ENCODE data around the gene PTPRA. TPM values are rescaled to one million over a fixed set of nuclear protein-coding genes. Genes with fewer than 3 reads are reported as not detected.

The PTPRA gene
- total and polyA plus RNA-seq, 2 of the 13 experiments (the other 11 are each of a cell fraction or from before 2014, with no cell fraction given) = 47.2 to 127 TPM

DNA sequence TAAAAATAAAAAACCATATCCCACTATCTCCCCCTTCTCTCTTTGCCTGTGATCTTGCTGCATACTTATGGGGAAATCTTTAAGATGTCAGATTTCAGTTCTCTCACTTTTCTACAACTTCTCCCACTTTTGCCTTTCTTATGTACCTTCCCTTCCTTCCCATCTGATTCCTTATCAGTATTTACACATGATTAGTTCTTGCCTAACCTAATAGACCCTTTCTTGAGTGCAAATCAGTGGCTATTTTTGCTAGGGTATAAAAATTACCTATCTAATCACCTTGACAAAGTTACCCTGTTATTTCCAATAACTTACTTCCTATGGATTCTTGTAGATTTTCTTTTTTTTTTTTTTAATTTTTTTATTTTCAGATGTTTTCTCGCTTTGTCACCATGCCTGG, 75.7 kb downstream of the PTPRA start:
- WGBS (ENCODE audit: low lambda C conversion rate) = 98% methylated on average over 1 of the region's 1 CpG
- FAIRE-seq = no peak
- ChIA-PET CTCF (ENCODE audit: low intra/inter-chr PET ratio, low total read pairs) (no interaction called here), POLR2A (no interaction called here)
- no peak for ATAC-seq
- no peak overlapping the region for H3K4me2 ChIP-seq (ENCODE audit: low read depth, low read length)
- no peaks in the 10 kb centered on the region for H3K27me3 ChIP-seq (ENCODE audit: control insufficient read depth in 1 of 2, insufficient read depth in 2 of 2, low read length in 2 of 2)
- DNase-seq (ENCODE audit: low spot score) = no peak
- H3K36me3 ChIP-seq (replicated peaks in 1 of 2; ENCODE audit: control insufficient read depth in 1 of 2, insufficient read depth in 2 of 2, low read length in 2 of 2) = peaks cover 4 to 12% of the 10 kb centered on the region in 2 experiments; a peak in 3 of 5 replicates
- TF ChIP-seq ZFP36L1 (CRISPR knock-in tag; IDR thresholded peaks at IDR 0.05) = no peak
- TF ChIP-seq, protein P1, sequence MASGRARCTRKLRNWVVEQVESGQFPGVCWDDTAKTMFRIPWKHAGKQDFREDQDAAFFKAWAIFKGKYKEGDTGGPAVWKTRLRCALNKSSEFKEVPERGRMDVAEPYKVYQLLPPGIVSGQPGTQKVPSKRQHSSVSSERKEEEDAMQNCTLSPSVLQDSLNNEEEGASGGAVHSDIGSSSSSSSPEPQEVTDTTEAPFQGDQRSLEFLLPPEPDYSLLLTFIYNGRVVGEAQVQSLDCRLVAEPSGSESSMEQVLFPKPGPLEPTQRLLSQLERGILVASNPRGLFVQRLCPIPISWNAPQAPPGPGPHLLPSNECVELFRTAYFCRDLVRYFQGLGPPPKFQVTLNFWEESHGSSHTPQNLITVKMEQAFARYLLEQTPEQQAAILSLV (CRISPR knock-in tag; IDR thresholded peaks at IDR 0.05; ENCODE audit: borderline replicate concordance) = no peak
- TF ChIP-seq ZNF510 (CRISPR knock-in tag; IDR thresholded peaks at IDR 0.05; ENCODE audit: low read depth) = no peak
- no peak for TF ChIP-seq ZNF276 (CRISPR knock-in tag; IDR thresholded peaks at IDR 0.05; ENCODE audit: low read depth)
- no peak for TF ChIP-seq ELF3 (CRISPR knock-in tag; IDR thresholded peaks at IDR 0.05)
- no peak for TF ChIP-seq ATRX (CRISPR knock-in tag; IDR thresholded peaks at IDR 0.05; ENCODE audit: borderline replicate concordance)
- no peak for TF ChIP-seq THAP11 (CRISPR knock-in tag; IDR thresholded peaks at IDR 0.05)
- peak; percentile 91; the same call in 1 of the 2 replicates for TF ChIP-seq ZFP1 (CRISPR knock-in tag; IDR thresholded peaks at IDR 0.05)
- no peak for TF ChIP-seq TRIM22 (IDR thresholded peaks at IDR 0.05)
- no peaks in the 10 kb centered on the region for H3K9me3 ChIP-seq (ENCODE audit: low read length)
- H3K9ac ChIP-seq (ENCODE audit: insufficient read depth, low read depth, low read length) = no peak overlapping the region
- in situ Hi-C loops (cut with HindIII; ENCODE audit: extremely low pct_ligation_motif_present, low pct_unique_long_range_greater_than_20kb) = no loop called here
- peaks cover 32% of the 10 kb centered on the region for H3K4me1 ChIP-seq (ENCODE audit: insufficient read depth, low read length)
- BruUV-seq (replicated peaks) = no TSS peak
- no peak overlapping the region for H3K27ac ChIP-seq (ENCODE audit: extremely low read length, insufficient read depth, low read length)
- H4K20me1 ChIP-seq (ENCODE audit: insufficient read depth, low read length) = no peaks in the 10 kb centered on the region
- H3K79me2 ChIP-seq (ENCODE audit: insufficient read depth, low read length) = peaks cover 4% of the 10 kb centered on the region
- intact Hi-C loops (cut with micrococcal nuclease; ENCODE audit: unreplicated experiment) = loop anchor here (10.0 kb wide), 1 partner anchor 74 kb away; the partner anchor contains the start of gene PTPRA
- H3K4me3 ChIP-seq (replicated peaks in 1 of 3; ENCODE audit: insufficient read depth in 1 of 3, low read depth in 2 of 3, low read length in 3 of 3) = no peak overlapping the region
- H2AFZ ChIP-seq (ENCODE audit: low read length) = no peak overlapping the region
